Measurements from ENCODE around the gene AP4E1.

AP4E1 gene

DNA sequence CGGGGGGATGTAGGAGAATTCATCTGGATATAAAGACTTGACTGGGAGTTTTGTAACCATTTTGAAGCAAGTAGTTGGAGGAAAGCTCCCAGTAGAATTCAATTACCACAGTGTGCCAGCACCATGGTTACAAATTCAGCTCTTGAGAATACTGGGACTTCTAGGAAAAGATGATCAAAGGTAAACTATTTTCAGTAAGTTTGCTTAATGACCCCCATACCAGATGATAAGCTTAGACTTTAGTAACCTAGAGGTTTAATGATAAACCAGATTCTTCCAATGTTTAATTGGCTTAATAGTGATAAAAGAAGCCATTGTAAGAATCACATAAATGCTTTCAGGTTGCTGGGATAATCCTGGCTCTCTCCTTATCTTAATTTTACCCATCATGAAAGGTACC lies 22.3 kb downstream of the AP4E1 start:
- H3K27me3 ChIP-seq (ENCODE audit: insufficient read depth, poor library complexity, severe bottlenecking) = no peaks in the 10 kb centered on the region
- no peak overlapping the region for H3K27ac ChIP-seq (replicated peaks)
- H3K4me3 ChIP-seq (replicated peaks; ENCODE audit: insufficient read depth, low read length) = no peak overlapping the region
- TF ChIP-seq SPI1 (IDR thresholded peaks at IDR 0.05; ENCODE audit: borderline replicate concordance, low read depth) (no peak), GABPA (IDR thresholded peaks at IDR 0.05; ENCODE audit: low read depth) (no peak), POLR2AphosphoS5 (IDR thresholded peaks at IDR 0.05; ENCODE audit: low read depth) (no peak)
- TF ChIP-seq, protein P1, sequence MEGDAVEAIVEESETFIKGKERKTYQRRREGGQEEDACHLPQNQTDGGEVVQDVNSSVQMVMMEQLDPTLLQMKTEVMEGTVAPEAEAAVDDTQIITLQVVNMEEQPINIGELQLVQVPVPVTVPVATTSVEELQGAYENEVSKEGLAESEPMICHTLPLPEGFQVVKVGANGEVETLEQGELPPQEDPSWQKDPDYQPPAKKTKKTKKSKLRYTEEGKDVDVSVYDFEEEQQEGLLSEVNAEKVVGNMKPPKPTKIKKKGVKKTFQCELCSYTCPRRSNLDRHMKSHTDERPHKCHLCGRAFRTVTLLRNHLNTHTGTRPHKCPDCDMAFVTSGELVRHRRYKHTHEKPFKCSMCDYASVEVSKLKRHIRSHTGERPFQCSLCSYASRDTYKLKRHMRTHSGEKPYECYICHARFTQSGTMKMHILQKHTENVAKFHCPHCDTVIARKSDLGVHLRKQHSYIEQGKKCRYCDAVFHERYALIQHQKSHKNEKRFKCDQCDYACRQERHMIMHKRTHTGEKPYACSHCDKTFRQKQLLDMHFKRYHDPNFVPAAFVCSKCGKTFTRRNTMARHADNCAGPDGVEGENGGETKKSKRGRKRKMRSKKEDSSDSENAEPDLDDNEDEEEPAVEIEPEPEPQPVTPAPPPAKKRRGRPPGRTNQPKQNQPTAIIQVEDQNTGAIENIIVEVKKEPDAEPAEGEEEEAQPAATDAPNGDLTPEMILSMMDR (IDR thresholded peaks at IDR 0.05; ENCODE audit: insufficient read depth, low read length) = no peak
- TF ChIP-seq, protein P2, sequence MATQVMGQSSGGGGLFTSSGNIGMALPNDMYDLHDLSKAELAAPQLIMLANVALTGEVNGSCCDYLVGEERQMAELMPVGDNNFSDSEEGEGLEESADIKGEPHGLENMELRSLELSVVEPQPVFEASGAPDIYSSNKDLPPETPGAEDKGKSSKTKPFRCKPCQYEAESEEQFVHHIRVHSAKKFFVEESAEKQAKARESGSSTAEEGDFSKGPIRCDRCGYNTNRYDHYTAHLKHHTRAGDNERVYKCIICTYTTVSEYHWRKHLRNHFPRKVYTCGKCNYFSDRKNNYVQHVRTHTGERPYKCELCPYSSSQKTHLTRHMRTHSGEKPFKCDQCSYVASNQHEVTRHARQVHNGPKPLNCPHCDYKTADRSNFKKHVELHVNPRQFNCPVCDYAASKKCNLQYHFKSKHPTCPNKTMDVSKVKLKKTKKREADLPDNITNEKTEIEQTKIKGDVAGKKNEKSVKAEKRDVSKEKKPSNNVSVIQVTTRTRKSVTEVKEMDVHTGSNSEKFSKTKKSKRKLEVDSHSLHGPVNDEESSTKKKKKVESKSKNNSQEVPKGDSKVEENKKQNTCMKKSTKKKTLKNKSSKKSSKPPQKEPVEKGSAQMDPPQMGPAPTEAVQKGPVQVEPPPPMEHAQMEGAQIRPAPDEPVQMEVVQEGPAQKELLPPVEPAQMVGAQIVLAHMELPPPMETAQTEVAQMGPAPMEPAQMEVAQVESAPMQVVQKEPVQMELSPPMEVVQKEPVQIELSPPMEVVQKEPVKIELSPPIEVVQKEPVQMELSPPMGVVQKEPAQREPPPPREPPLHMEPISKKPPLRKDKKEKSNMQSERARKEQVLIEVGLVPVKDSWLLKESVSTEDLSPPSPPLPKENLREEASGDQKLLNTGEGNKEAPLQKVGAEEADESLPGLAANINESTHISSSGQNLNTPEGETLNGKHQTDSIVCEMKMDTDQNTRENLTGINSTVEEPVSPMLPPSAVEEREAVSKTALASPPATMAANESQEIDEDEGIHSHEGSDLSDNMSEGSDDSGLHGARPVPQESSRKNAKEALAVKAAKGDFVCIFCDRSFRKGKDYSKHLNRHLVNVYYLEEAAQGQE (IDR thresholded peaks at IDR 0.05; ENCODE audit: insufficient replicate concordance, low read depth) = no peak
- DNase-seq (ENCODE audit: low read depth in 1 of 2, low spot score in 1 of 2) = no peak

DNA sequence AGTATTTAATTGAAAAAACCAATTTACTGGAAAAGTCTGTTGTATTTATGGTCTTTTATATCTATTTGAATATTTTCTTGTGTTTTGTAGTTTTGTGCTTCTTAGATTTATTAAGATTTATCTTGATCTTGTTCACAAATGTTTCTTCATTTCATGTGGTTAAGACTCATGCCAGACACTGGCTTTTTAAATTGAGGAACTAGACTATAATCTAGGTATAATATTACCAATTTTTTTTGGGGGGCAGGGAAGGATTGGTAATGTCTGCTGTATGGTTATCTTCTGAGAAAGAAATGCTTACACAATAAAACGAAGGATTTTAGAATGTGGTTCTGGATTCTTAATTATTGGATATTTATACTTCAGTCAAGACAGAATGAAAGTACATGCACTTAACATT lies 24.9 kb downstream of the AP4E1 start:
- Histone ChIP-seq H3K27me3 (ENCODE audit: insufficient read depth, poor library complexity, severe bottlenecking) (no peaks in the 10 kb centered on the region), H3K4me3 (replicated peaks; ENCODE audit: insufficient read depth, low read length) (no peak overlapping the region), H3K27ac (replicated peaks) (no peak overlapping the region)
- DNase-seq (ENCODE audit: low read depth in 1 of 2, low spot score in 1 of 2) = peak in 1 of 2 experiments; percentile 10
- TF ChIP-seq POLR2AphosphoS5 (IDR thresholded peaks at IDR 0.05; ENCODE audit: low read depth) (no peak), GABPA (IDR thresholded peaks at IDR 0.05; ENCODE audit: low read depth) (no peak), SPI1 (IDR thresholded peaks at IDR 0.05; ENCODE audit: borderline replicate concordance, low read depth) (no peak)
- TF ChIP-seq, protein P2 (IDR thresholded peaks at IDR 0.05; ENCODE audit: insufficient replicate concordance, low read depth) = no peak
- TF ChIP-seq, protein P1 (IDR thresholded peaks at IDR 0.05; ENCODE audit: insufficient read depth, low read length) = no peak

DNA sequence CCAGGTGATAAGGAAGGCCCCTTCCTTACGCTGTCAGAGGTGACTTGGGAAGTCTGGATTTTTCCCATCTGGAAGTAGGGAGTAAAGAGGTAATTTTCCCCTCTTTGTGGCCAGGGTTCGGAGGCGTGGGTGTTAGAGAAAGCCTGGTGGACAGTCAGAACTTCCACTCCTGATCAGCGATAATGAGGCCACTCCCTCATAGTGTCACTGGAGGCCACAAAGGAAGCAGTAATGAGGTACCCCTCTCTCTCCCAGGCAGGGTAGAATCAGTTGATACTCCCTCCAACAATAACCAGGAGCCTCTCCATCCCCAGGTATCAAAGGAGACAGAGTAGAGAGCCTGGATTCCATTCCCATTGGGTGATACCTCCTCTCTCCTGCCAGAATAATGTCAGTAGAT lies 30.0 kb downstream of the AP4E1 start:
- H3K27ac ChIP-seq (replicated peaks) = no peak overlapping the region
- TF ChIP-seq, protein P2 (IDR thresholded peaks at IDR 0.05; ENCODE audit: insufficient replicate concordance, low read depth) = no peak
- TF ChIP-seq GABPA (IDR thresholded peaks at IDR 0.05; ENCODE audit: low read depth) (no peak), POLR2AphosphoS5 (IDR thresholded peaks at IDR 0.05; ENCODE audit: low read depth) (no peak), SPI1 (IDR thresholded peaks at IDR 0.05; ENCODE audit: borderline replicate concordance, low read depth) (no peak)
- TF ChIP-seq, protein P1 (IDR thresholded peaks at IDR 0.05; ENCODE audit: insufficient read depth, low read length) = no peak
- no peak overlapping the region for H3K4me3 ChIP-seq (replicated peaks; ENCODE audit: insufficient read depth, low read length)
- H3K27me3 ChIP-seq (ENCODE audit: insufficient read depth, poor library complexity, severe bottlenecking) = no peaks in the 10 kb centered on the region
- no peak for DNase-seq (ENCODE audit: low read depth in 1 of 2, low spot score in 1 of 2)
